ENCODE data around the gene GSTO2. TPM values are rescaled to one million over a fixed set of nuclear protein-coding genes. Genes with fewer than 3 reads are reported as not detected.
A peak's percentile ranks its signal among the peaks of the same experiment; 100 is the strongest.

GSTO2 gene
- total RNA-seq, 1 donor from 2014 or later = 0.80 TPM

DNA sequence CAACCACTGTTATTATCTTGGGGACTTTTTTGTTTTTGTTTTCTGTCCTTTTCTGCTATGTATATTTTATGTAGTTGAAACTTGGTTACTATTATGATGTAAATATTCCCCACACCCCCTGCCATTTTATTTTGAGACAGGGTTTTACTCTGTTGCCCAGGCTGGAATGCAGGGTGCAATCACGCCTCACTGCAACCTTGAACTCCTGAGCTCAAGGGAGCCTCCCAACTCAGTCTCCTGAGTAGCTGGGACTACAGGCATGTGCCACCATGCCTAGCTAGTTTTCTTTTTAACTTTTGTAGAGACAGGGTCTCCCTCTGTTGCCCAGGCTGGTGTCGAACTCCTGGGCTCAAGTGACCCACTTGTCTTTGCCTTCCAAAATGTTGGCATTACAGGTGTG is 18.0 kb downstream of the GSTO2 start:
- TF ChIP-seq, protein P1, sequence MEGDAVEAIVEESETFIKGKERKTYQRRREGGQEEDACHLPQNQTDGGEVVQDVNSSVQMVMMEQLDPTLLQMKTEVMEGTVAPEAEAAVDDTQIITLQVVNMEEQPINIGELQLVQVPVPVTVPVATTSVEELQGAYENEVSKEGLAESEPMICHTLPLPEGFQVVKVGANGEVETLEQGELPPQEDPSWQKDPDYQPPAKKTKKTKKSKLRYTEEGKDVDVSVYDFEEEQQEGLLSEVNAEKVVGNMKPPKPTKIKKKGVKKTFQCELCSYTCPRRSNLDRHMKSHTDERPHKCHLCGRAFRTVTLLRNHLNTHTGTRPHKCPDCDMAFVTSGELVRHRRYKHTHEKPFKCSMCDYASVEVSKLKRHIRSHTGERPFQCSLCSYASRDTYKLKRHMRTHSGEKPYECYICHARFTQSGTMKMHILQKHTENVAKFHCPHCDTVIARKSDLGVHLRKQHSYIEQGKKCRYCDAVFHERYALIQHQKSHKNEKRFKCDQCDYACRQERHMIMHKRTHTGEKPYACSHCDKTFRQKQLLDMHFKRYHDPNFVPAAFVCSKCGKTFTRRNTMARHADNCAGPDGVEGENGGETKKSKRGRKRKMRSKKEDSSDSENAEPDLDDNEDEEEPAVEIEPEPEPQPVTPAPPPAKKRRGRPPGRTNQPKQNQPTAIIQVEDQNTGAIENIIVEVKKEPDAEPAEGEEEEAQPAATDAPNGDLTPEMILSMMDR (IDR thresholded peaks at IDR 0.05; ENCODE audit: borderline replicate concordance) = no peak
- intact Hi-C loops (cut with micrococcal nuclease) = no loop called here
- no peak overlapping the region for H3K4me3 ChIP-seq
- H3K27ac ChIP-seq (replicated peaks) = no peak overlapping the region
- no peaks in the 10 kb centered on the region for H3K9me3 ChIP-seq (replicated peaks)
- no peaks in the 10 kb centered on the region for H3K27me3 ChIP-seq (ENCODE audit: low read depth)
- H3K4me1 ChIP-seq = peaks cover 8% of the 10 kb centered on the region
- no peak for DNase-seq
- no peaks in the 10 kb centered on the region for H3K36me3 ChIP-seq

DNA sequence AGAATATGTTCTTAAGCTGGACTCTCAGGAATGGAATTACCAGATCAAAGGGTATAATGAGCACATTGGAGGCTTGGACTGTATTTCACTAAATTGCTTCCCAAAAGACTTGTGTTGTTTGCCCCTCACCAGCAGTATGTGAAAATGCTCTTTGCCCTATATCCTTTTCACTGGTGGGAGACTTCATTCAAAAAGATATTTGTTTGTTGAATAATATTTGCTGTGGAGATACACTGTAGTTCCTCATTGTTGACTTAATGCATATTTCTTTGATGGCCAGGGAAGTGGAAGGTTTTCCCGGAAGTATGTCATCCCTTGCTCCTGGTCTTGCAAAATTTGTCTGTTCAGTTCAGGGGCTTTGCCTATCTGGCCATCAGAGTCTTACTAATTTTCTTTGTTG is 19.4 kb downstream of the GSTO2 start:
- H3K27ac ChIP-seq (replicated peaks) = no peak overlapping the region

DNA sequence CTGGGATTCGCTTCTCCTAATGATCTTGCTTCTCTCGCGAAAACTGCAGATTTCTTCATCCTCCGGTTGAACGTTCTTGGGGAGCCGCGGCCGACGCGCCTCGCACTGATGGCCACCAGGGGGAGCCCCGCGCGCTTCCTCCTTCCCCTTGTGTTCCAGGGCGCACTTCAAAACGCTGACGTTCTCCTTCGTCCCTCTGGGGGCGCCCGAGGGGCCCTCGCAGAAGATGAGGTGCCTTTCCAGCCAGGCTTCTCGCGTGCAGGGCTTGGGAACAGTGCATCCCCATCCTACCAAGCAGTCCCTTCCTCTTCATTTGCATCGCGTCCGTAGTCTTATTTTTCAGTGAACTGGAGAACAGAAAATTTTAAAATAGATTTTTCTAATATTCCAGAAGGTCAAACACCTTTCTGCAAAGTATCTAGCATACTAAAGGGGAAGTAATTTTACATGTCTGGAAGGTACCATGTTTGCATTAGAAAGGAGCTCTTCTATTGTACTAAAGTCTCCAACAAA is 22.5 kb downstream of the GSTO2 start:
- intact Hi-C loops (cut with micrococcal nuclease) = loop anchor here (5.0 kb wide), 1 partner anchor 61 kb away; the partner anchor contains the start of gene CFAP58
- Histone ChIP-seq H3K27me3 (ENCODE audit: low read depth) (no peaks in the 10 kb centered on the region), H3K9me3 (replicated peaks) (no peaks in the 10 kb centered on the region), H3K4me3 (no peak overlapping the region), H3K36me3 (no peaks in the 10 kb centered on the region), H3K27ac (replicated peaks) (peak overlapping the region; percentile 13), H3K4me1 (peaks cover 26% of the 10 kb centered on the region)
- TF ChIP-seq, protein P1 (IDR thresholded peaks at IDR 0.05; ENCODE audit: borderline replicate concordance) = peak; percentile 100
- DNase-seq = peak; percentile 91

More for the DNA sequence above, 19.4 kb downstream of the GSTO2 start:
- intact Hi-C loops (cut with micrococcal nuclease) = no loop called here
- DNase-seq = no peak
- TF ChIP-seq, protein P1 (IDR thresholded peaks at IDR 0.05; ENCODE audit: borderline replicate concordance) = no peak
- no peaks in the 10 kb centered on the region for H3K36me3 ChIP-seq
- no peak overlapping the region for H3K4me3 ChIP-seq
- no peaks in the 10 kb centered on the region for H3K9me3 ChIP-seq (replicated peaks)
- no peaks in the 10 kb centered on the region for H3K27me3 ChIP-seq (ENCODE audit: low read depth)
- H3K4me1 ChIP-seq = peaks cover 21% of the 10 kb centered on the region

DNA sequence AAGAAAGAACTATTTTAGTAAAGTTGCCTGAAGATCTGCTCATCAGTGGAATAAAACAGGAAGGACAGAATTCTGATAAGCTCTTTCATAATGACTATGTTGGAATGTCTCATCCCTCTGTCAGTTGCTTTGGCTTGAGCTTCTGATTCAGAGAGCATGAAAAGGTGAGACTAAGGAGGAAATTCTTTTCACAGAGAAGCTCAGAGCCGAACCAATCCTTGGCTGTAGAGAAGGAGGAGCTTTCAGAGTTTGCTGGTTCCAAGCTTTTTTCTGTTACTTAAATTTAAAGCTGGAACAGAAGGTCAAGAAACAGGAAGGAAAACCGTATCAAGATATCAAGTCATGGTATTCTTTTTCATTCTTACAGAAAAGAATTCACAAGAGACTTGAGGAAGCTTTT is 24.0 kb downstream of the GSTO2 start:
- H3K9me3 ChIP-seq (replicated peaks) = no peaks in the 10 kb centered on the region
- H3K27me3 ChIP-seq (ENCODE audit: low read depth) = no peaks in the 10 kb centered on the region
- TF ChIP-seq, protein P1 (IDR thresholded peaks at IDR 0.05; ENCODE audit: borderline replicate concordance) = no peak
- H3K36me3 ChIP-seq = no peaks in the 10 kb centered on the region
- peak overlapping the region; percentile 39 for H3K27ac ChIP-seq (replicated peaks)
- DNase-seq = no peak
- intact Hi-C loops (cut with micrococcal nuclease) = loop anchor here (5.0 kb wide), 1 partner anchor 59 kb away; the partner anchor contains the start of gene CFAP58
- H3K4me1 ChIP-seq = peaks cover 33% of the 10 kb centered on the region
- H3K4me3 ChIP-seq = no peak overlapping the region

DNA sequence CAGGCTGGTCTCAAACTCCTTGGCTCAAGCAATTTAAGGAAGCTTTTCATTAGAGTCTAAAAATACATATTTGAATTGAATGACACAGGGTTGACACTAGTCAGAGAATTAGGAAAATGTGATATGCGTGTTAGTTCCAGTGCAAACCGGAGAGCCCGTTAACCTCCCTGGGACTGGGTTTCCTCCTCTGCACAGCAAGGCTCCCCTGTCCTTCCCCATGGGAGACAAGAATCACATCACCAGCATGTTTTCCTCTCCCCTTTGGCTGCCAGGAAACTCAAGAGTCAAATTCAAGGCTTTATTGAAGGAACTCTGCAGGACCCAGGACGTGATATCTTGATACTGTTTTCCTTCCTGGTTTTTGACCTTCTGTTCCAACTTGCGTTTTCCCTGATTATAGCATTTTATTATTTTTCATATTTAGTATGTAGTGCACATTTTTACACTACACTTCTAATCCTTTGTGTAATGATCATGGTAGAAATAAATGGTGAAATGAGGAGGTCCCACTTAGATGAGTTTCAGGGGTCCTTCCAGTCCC is 24.9 kb downstream of the GSTO2 start:
- TF ChIP-seq, protein P1 (IDR thresholded peaks at IDR 0.05; ENCODE audit: borderline replicate concordance) = no peak
- Histone ChIP-seq H3K4me3 (no peak overlapping the region), H3K27ac (replicated peaks) (peak overlapping the region; percentile 39), H3K27me3 (ENCODE audit: low read depth) (no peaks in the 10 kb centered on the region), H3K4me1 (peaks cover 42% of the 10 kb centered on the region), H3K36me3 (no peaks in the 10 kb centered on the region), H3K9me3 (replicated peaks) (no peaks in the 10 kb centered on the region)
- intact Hi-C loops (cut with micrococcal nuclease) = loop anchor here (5.0 kb wide), 1 partner anchor 58 kb away; the partner anchor contains the start of gene CFAP58
- DNase-seq = no peak

All from left ventricle myocardium inferior (tissue), 1 donor.